GM19351 (cell line): Measurements from ENCODE around the gene HAVCR2.
"Not testable (repeated sequence)": the region's sequence is repeated elsewhere in the genome, so short reads cannot be mapped to it uniquely, and the experiment has no call there.

Source experiments
- ATAC-seq: cut with Tn5 transposase; IDR thresholded peaks from one replicate; pipeline ENCODE4 v1.9.1; 2021; ENCODE audit warnings: mild to moderate bottlenecking, moderate library complexity; ENCODE audit not compliant: unreplicated experiment

HAVCR2 gene

DNA sequence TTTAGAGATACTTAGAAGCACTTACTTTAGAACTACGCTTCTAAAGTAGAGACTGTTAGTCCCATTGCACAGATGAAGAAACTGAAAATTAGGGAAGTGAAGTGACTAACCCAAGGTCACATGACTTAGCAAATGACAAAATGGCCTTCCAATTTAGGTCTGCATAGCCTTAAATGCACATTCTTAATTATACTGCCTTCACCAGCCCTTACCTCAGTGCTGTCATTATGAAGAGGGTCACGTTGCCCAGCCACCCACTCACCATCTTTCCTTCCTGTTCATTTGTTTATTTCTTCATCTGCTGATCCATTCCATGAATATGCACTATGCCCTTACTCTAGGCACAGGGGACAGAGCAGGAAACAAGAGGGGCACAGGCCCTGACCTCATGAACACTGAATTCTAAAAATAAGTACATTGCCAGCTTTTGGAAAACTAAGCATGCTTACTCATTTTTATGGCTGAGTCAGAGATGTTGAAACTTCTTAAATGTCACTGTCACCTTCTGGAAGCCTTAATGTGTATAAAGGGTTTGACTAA lies 8.6 kb downstream of the HAVCR2 start:
- ATAC-seq, result no peak

DNA sequence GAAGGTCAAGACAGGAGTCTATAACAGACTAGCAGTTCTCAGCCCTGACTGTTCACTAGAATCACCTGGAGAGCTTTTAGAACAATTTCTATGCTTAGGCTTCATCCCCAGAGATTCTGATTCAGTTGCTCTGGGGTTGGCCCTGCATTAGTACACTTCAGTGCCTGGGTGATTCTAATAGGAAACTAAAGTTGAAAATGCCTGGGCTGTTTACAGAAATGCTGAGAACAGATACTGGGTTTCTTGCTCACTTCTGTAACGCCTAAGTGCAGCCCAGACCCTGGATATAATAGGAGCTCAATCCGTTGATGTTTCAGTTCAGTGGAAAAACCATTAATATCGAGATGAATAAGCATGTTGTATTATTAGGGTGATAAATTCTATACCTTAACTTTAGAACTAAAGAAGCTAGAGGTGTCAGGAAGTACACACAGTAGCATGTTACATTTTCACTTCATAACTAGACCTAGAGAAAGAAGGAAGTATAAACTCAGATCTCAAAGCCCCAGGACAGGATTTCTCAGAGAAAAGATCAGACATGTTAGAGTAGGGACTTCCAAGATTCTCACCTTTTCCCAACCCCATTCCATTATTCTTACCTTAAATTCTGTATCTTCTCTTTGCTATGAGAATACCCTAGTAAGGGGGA lies 20.4 kb downstream of the HAVCR2 start:
- peak; percentile 76 for ATAC-seq

DNA sequence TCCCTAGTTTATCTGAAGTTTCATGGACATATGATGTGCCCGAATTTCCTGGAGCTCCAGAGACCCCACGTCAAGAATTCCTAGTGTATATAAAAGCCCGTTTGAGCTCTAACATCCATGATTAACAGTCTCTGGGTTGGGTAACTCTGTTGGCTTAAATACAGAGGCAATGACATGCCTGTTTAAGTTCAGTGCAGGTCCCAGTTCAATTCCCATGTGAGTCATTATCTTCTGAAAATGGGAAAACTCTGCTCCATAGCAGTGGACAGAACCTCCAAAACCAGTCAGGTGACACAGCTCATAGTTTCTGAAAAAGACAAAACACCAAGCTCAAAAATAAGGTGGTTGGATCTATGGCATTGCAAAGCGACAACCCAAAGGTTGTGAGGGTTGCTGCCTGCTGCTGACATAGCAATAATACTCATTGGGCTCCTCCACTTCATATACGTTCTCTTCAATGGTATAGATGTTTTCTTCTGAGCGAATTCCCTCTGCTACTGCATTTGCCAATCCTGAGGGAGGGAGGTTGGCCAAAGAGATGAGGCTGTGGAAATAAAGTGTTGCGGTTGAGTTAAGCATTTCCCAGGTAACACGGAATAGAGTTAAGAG lies 22.0 kb downstream of the HAVCR2 start:
- ATAC-seq, result no peak

- no peak for ATAC-seq
Observed at GRCh38 chr5:157085930-157086329, 22.9 kb downstream of the HAVCR2 start.

- no peak for ATAC-seq
Observed at GRCh38 chr5:157080286-157080685, 28.6 kb downstream of the HAVCR2 start.

GRCh38 chr5:157076558-157076957 lies 32.3 kb downstream of the HAVCR2 start:
- peak; percentile 37 for ATAC-seq

GRCh38 chr5:157072508-157072907 lies 36.3 kb downstream of the HAVCR2 start:
- no peak for ATAC-seq

DNA sequence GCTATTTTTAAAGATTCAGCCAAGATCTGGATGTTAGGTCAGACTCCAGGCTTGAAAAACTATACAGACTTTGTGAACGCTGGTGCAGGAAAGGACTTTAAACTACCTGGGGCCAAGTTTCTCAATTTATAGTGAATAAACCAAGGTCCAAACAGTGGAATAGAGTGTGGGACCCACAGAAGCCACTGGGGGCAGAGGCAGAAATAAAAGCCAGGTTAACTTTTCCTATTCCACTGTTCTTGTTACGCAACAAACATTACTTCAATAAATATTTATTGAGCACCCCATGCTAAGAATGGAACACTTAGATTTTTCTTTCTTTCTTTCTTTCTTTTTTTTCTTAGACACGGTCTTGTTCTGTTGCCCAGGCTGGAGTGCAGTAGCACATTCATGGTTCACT lies 38.9 kb downstream of the HAVCR2 start:
- ATAC-seq, result no peak

GRCh38 chr5:157068785-157069184 lies 40.1 kb downstream of the HAVCR2 start:
- no peak for ATAC-seq

- no peak for ATAC-seq
Observed at GRCh38 chr5:157068339-157068738, 40.5 kb downstream of the HAVCR2 start.

- no peak for ATAC-seq
Observed at GRCh38 chr5:157067005-157067404, 41.8 kb downstream of the HAVCR2 start.

GRCh38 chr5:157066080-157066479 lies 42.8 kb downstream of the HAVCR2 start:
- no peak for ATAC-seq

GRCh38 chr5:157063776-157064430 lies 44.9 kb downstream of the HAVCR2 start:
- ATAC-seq, result no peak

- no peak for ATAC-seq
Observed at GRCh38 chr5:157059891-157060290, 49.0 kb downstream of the HAVCR2 start.

GRCh38 chr5:157059093-157059539 lies 49.7 kb downstream of the HAVCR2 start, which contains the start of gene HAVCR1:
Gene HAVCR1 (minus strand): TSS chr5:157059116. CDS start chr5:157057943, 1,173 bp downstream.
- ATAC-seq, result no peak

- ATAC-seq, result no peak
Observed at GRCh38 chr5:157057459-157058370, 51.1 kb downstream of the HAVCR2 start.

DNA sequence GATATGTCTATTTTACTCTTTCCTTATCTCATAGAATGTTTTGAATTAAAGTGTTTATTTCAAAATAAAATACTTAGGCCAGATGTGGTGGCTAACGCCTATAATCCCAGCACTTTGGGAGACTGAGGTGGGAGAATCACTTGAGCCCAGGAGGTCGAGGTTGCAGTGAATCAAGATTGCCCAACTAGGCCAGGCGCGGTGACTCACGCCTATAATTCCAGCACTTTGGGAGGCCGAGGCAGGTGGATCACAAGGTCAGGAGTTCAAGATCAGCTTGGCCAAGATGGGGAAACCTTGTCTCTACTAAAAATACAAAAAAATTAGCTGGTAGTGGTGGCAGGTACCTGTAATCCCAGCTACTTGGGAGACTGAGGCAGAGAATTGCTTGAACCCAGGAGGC lies 52.0 kb downstream of the HAVCR2 start:
- not testable (repeated sequence) for ATAC-seq

GRCh38 chr5:157051604-157052245 lies 57.1 kb downstream of the HAVCR2 start:
- no peak for ATAC-seq

GRCh38 chr5:157050050-157050449 lies 58.8 kb downstream of the HAVCR2 start:
- peak; percentile 63 for ATAC-seq

DNA sequence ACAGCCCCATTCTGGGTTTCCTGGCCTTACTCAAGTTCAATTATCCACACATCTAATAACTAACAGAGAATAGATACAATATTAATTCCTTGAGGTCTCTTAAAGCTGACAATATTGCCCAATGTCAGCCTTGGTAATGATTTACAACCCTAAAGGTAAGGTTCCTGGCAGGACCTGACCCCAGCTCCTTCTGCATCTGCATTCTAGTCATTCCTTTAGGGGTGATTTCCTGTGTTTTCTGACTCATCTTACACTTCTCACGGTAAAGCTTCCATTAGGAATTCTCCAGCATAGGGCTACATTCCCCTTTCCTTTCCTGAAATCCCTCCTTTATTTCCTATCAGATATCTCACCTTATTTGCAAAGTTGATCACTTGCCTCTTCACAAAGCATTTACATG lies 59.2 kb downstream of the HAVCR2 start:
- ATAC-seq, result no peak
